ENCODE results near the gene RNF112. TPM values are rescaled to one million over a fixed set of nuclear protein-coding genes. Genes with fewer than 3 reads are reported as not detected.

Gene RNF112
- polyA plus RNA-seq, 1 experiment, result 0.70 TPM

DNA sequence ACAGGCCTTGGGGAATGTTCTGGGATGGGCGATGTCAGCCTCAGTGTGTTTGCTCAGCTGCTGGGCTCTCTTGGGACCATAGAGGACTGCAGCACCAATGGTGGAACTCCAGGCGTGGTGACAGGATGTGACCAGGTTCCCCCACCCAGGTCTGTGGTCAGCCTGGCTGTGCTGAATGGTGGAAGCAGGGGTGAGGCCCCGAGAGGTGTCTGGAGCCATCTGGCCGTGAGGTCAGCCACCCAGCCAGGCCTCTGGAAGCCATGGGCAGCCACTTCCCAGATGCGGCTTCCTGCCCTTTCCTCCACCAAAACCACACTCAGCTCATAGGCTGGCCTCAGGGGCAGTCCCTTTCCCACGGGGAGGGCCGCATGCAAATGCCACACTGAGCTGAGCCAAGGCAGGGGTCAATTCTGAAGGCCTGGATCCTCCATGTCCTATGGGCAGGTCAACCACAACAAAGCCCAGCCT, 40.5 kb upstream of the RNF112 start:
- ChIA-PET CTCF (interaction anchor here (0.6 to 4.1 kb wide), 3 partner anchors 8 to 121 kb away, joined by 3 to 14 read pairs (median 4); partner anchors contain the start of gene B9D1), POLR2A (no interaction called here)
- Histone ChIP-seq H3K36me3 (ENCODE audit: control insufficient read depth, insufficient read depth, low read length) (no peaks in the 10 kb centered on the region), H3K4me3 (ENCODE audit: low read depth, low read length) (no peak overlapping the region), H3K27me3 (ENCODE audit: control insufficient read depth, insufficient read depth, low read length) (no peaks in the 10 kb centered on the region)
- no peak for DNase-seq (ENCODE audit: low read depth)
- TF ChIP-seq, protein P1, sequence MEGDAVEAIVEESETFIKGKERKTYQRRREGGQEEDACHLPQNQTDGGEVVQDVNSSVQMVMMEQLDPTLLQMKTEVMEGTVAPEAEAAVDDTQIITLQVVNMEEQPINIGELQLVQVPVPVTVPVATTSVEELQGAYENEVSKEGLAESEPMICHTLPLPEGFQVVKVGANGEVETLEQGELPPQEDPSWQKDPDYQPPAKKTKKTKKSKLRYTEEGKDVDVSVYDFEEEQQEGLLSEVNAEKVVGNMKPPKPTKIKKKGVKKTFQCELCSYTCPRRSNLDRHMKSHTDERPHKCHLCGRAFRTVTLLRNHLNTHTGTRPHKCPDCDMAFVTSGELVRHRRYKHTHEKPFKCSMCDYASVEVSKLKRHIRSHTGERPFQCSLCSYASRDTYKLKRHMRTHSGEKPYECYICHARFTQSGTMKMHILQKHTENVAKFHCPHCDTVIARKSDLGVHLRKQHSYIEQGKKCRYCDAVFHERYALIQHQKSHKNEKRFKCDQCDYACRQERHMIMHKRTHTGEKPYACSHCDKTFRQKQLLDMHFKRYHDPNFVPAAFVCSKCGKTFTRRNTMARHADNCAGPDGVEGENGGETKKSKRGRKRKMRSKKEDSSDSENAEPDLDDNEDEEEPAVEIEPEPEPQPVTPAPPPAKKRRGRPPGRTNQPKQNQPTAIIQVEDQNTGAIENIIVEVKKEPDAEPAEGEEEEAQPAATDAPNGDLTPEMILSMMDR (IDR thresholded peaks at IDR 0.05; ENCODE audit: insufficient read depth, low read depth, low read length), result no peak

DNA sequence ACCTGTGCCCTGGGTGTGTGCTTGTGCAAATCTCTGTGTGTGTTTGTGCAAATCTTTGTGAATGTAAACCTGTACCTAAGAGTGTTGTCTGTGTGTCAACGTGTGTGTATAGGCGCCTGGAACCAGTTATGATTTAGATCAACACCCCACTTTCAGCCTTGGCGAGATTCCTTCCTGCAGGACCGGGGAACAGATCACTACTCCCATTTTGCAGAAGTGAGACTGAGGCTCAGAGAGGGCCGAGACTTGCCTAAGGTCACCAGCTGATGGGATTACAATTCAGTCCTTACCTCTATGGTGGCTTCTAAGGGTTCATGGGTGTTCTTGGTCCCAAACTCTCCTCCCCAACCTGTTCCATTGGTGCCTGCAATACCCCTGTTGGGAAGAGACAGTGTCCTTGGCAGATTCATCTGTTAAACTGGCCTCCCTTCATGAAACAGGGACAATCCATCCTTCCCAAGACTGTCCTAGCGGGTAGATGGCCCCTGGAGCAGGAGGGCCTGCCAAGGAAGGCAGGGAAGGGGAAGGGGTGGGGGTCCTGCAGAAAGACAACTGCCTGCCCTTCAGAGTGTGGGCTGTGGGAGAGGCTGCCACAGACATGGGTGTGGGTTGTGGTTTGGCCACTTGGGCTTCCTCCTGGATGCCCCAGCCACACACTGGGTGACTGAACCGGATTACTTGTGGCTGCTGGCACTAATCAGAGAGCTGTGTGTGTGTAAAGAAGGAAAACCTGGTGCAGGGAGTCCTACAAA, 39.6 kb upstream of the RNF112 start:
- TF ChIP-seq, protein P1 (IDR thresholded peaks at IDR 0.05; ENCODE audit: insufficient read depth, low read depth, low read length), result no peak
- ChIA-PET CTCF (interaction anchor here (0.6 to 1.3 kb wide), 3 partner anchors 8 to 122 kb away, joined by 3 to 4 read pairs (median 3); partner anchors contain the start of gene B9D1), POLR2A (no interaction called here)
- Histone ChIP-seq H3K36me3 (ENCODE audit: control insufficient read depth, insufficient read depth, low read length) (no peaks in the 10 kb centered on the region), H3K27me3 (ENCODE audit: control insufficient read depth, insufficient read depth, low read length) (no peaks in the 10 kb centered on the region), H3K4me3 (ENCODE audit: low read depth, low read length) (no peak overlapping the region)
- DNase-seq (ENCODE audit: low read depth), result no peak

DNA sequence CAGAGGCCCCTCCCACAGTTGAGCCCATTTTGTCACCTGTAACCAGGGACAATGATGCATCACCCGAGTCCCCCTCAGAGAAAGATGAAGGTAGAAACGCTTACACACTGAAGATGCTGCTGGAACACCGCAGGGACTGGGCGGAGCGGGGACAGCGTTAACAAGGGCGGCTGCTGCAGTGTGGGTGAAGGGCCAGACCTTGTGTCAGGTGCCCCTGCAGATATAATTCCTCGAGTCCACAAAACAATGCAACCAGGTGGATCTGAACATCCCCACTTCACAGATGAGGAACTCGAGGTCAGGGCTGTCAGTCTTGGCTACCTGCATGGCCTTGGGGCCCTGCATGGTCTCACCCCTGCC, 39.0 kb upstream of the RNF112 start:
- Histone ChIP-seq H3K4me3 (ENCODE audit: low read depth, low read length) (no peak overlapping the region), H3K36me3 (ENCODE audit: control insufficient read depth, insufficient read depth, low read length) (no peaks in the 10 kb centered on the region), H3K27me3 (ENCODE audit: control insufficient read depth, insufficient read depth, low read length) (no peaks in the 10 kb centered on the region)
- TF ChIP-seq, protein P1 (IDR thresholded peaks at IDR 0.05; ENCODE audit: insufficient read depth, low read depth, low read length), result no peak
- ChIA-PET POLR2A (no interaction called here), CTCF (interaction anchor here (1.3 kb wide), 1 partner anchor 9 kb away, joined by 3 read pairs; no protein-coding TSS in a partner anchor)
- DNase-seq (ENCODE audit: low read depth), result no peak

DNA sequence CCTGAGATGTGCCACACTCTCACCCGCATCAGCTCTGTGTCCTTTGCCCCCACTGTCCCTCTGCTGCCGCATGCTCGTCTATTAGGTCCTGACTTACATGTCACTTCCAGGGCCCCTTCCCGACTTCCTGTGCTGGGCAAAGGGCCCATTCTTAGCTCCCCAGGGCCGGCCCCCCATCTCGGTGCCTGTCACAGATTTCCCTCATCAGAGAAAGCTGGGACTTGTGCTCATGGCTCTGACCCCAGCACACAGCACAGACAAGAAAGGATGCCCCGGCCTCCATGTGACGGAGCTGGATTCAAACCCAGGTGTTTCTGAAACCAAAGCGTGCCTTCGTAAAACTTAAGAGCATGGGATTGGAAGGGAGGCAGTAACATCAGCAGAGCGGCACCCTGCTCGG, 38.6 kb upstream of the RNF112 start:
- Histone ChIP-seq H3K4me3 (ENCODE audit: low read depth, low read length) (no peak overlapping the region), H3K27me3 (ENCODE audit: control insufficient read depth, insufficient read depth, low read length) (no peaks in the 10 kb centered on the region), H3K36me3 (ENCODE audit: control insufficient read depth, insufficient read depth, low read length) (no peaks in the 10 kb centered on the region)
- TF ChIP-seq, protein P1 (IDR thresholded peaks at IDR 0.05; ENCODE audit: insufficient read depth, low read depth, low read length), result no peak
- POLR2A ChIA-PET, result no interaction called here
- CTCF ChIA-PET, result interaction anchor here (1.3 kb wide), 1 partner anchor 9 kb away, joined by 3 read pairs; no protein-coding TSS in a partner anchor
- DNase-seq (ENCODE audit: low read depth), result no peak

DNA sequence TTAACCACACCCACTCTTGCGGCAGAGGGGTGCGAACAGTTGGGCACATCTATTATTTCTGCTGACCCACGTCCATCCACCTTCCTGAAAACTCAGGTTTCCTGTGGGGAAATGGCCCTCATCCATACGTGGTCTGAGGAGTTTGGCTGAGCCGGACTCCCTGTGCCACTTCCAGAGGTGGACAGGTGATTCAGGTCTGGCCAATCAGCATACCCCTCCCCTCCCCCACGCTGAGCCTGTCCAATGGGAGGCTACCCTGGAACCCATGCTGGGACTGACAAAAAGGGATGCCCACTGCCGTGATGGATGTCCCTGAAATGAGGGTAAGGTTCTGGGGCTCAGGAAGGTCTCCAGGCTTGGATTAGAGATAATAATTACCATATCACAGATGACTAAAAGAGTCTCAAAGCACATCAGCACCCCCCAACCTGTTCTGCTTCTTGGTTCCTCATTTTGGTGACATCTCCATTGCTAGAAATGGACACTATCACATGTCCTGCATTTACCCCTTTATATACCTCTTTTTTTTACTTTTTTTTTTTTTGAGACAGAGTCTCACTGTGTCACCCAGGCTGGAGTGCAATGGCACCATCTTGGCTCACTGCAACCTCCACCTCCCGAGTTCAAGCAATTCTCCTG, 38.0 kb upstream of the RNF112 start:
- DNase-seq (ENCODE audit: low read depth), result no peak
- CTCF ChIA-PET, result interaction anchor here (0.7 to 2.3 kb wide), 4 partner anchors 10 to 74 kb away, joined by 3 to 11 read pairs (median 6); no protein-coding TSS in a partner anchor
- H3K4me3 ChIP-seq (ENCODE audit: low read depth, low read length), result no peak overlapping the region
- TF ChIP-seq, protein P1 (IDR thresholded peaks at IDR 0.05; ENCODE audit: insufficient read depth, low read depth, low read length), result no peak
- POLR2A ChIA-PET, result no interaction called here
- H3K36me3 ChIP-seq (ENCODE audit: control insufficient read depth, insufficient read depth, low read length), result no peaks in the 10 kb centered on the region
- H3K27me3 ChIP-seq (ENCODE audit: control insufficient read depth, insufficient read depth, low read length), result no peaks in the 10 kb centered on the region
